GM19025 (cell line): ENCODE measurements around the gene ARMC2.
"Not testable (repeated sequence)": the region's sequence is repeated elsewhere in the genome, so short reads cannot be mapped to it uniquely, and the experiment has no call there.

Experiments used
- ATAC-seq: cut with Tn5 transposase; IDR thresholded peaks from one replicate; pipeline ENCODE4 v1.9.1; 2021; ENCODE audit warnings: mild to moderate bottlenecking, low read depth, moderate library complexity; ENCODE audit not compliant: unreplicated experiment

The ARMC2 gene

DNA sequence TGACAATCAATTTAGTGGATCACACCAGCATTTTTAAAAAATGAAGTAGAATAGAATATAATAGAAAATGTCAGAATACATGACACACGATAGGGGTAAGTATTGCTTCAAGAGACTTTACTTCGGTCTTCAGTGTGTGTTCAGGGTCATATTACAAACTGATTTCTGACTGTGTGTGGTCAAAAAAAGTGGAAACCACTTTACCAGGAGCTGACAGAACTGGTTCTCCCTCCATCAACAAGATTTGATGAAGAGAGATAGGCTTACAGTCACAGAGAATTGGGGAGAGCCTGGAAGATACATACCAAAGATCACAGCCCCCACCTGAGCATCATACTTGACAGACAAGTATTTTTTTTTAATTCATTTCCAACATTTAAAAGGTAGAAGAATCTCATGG, 21.7 kb downstream of the ARMC2 start:
- no peak for ATAC-seq

DNA sequence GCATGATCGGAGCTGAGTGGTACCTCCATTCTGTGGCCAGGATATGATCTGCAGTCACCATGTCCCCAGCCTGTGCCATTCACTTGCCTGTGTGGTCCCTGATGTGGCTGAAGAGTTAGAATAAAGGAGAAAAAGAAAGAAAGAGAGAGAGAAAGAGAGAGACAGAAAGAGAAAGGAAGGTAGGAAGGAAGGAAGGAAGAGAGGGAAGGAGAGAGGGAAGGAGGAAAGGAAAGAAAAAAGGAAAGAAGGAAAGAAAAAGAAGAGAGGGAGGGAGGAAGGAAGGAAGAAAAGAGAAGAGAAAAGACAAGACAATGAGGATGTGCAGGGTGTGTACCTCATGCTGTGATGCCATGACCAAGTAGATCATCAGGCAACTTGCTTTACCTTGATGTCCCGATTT, 22.1 kb downstream of the ARMC2 start:
- ATAC-seq: no peak

DNA sequence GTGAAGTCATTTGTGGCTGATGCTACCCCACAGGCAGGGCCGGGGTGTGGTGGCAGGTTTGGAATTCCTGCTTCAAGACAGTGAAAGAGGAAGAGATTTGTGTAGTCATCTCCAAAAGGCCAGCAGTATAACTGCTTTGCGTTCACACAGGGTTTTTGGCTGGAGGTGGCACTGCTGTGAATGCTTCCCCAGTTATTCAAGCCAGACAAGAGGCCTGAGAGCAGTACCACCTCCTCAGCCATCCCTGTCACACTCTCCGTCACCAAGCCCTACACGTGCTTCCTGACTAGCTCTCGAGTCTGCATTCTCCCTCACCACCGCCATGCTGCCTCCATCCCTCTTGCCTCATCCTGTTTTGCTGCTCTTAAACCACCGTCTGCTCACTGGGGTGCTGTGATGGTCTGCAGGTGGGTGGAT, 23.9 kb downstream of the ARMC2 start:
- no peak for ATAC-seq

DNA sequence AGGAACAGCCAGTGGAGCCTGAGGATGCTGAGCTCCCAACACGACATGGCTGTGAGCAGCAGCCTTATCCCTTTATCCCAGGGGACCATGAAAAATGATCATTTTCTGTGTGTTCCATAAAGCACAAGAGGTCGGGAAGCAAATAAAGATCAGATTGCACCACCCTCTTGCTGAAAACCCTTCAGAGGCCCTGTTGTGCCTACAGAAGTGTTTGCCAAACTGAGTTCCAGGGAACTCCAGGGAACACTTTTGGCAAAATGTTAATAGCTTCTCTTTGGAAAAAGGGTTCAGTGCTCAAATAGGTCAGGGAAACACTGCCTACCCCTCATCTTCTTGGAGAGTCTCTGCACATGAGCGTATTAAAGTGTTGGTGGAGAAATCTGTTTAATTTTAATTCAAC, 24.4 kb downstream of the ARMC2 start:
- no peak for ATAC-seq

DNA sequence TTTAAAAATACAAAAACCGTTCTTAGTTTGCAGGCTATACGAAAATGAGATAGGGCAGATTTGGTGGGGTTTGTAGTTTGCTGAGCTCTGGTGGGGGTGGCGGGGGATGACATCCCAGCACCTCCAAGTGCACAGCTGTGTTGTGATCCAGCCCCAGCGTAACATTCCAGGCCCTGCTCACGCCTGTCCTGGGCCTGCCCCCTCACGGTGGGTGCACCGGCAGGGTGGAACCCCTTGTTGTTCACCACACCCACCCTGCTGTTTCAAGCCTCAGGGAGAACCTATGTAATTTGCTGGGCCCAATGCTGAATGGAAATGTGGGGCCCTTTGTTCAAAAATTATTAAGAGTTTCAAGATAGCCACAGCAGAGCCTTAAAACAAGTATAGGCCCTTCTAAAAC, 25.0 kb downstream of the ARMC2 start:
- no peak for ATAC-seq

DNA sequence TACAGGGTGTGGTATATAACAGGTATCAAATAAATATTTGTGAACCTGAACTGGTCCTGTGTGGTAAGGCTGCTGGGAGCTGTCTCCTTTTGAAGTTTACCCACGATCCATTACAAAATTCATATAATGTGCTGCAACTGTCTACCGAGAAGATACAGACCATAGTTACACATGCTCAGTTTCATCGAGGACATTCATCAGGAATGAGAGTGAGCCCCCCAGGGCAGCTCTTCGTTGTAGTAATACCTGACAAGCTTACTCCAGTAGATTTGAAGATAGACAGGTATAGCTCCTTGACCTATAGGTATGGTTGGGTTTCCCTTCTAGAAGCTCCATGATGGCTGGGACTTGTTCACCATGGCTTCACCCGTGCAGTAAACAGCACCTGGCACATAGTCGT, 25.7 kb downstream of the ARMC2 start:
- ATAC-seq: no peak

DNA sequence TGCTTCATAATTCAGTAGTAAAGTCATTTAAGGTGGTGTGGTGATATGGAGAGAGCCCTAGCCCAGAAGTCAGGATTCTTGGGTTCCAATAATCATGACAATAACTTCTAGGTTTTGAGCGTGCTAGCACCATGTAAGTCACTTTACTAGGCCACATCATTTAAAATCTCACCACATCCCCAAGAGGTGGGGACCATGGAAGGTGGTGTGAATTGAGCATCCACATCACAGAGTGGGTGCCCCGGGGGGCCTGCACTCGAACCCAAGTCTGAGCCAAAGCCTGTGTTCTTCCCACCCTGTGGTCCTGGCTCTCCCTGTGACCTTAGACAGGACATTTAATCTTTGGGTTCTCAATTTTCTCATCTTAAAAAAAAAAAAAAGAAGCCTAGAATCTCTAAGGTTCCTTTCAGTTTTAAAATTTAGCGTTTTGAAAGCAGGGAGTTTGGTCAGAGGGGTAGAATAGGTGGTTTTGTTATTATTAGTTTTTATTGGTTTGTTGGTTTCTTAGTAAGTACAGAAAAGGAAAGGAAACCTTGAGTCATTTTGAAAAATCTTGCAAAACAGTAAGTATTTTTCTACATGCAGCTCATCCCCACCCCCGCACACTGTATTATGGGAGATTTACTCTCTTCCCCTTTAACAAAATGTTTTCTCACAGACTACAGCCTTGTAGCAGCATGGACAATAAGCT, 26.4 kb downstream of the ARMC2 start:
- peak; percentile 94 for ATAC-seq

DNA sequence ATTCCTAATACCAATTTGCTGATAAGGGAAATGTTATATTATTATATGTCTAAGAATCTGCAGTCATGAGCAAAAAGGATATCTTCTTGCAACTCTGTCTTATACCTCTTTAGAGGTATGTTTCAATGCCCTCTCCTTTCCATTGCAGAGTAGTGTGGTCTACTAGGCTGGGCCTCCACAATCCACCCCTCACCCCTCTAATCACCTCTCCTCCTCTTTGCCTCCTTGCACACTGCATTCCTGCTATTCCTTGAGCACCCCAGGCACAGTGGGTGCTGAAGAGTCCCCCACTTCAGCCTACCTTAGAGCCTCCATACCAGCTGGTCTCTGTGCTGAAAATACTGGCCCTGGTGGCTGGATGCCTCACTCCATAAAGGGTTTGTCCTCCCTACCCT, 26.9 kb downstream of the ARMC2 start:
- ATAC-seq: peak; percentile 19

DNA sequence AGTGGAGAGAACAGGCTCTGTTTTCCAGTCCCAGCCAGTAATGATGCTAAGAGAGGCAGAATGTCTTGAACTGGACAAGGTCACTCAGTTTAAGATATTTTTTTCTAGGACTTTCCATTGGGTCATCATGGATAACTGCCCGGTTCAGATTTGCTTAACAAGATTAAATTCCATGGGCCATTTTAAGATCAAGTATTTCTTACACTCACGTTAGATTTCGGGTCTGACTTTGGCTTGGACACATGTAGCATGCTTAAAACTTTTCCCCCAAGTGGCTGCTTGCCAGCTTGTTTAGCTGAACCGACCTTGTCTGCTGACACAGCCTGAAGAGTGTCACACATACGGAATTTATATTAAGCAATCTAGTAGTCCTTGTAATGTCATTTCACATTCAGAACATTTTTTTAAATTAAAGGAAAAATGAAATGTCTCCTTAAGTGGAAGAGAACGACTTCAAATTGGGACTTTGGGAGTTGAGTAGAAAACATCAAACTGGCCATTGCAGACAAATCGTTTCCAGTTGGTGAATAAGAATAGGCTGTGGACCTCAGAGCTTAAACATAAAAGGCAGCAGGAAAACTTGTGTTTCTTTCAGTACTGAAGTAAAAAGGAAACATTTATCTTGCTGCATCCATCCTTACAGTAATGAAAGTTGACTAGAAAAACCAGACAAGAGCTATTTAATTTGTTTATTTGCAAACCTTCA, 29.0 kb downstream of the ARMC2 start:
- no peak for ATAC-seq

DNA sequence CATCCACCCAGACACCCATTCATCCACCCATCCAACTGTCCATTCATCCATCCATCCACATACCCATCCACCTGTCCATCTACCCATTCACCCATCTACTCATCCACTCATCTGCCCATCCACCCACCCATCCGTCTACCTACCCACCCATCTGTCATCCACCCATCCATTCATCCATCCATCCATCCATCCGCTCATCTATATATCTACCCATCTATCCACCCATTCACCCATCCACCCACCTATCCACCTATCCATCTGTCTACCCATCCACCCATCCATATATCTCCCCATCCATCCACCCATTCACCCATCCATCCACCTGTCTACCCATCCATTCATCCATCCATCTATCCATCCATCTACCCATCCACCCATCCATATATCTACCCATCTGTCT, 30.7 kb downstream of the ARMC2 start:
- ATAC-seq: no peak

DNA sequence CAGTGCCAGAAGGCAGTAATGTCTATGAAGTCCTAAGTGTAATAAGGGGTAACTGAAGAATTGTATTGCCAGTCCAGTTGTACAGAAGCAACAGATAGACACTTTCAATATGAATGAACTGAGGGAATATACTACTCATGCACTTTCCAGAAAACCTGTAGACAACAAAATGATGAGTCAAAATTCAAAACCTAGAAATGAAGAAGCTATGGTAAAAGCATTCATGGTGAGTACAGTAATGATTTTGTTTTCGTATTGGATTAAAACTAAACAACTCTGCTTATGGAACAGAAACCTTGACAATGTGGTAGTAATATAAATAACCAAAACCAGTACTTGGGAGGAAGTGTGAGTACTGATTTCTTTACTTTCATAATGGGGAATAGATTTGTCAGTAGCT, 35.0 kb downstream of the ARMC2 start:
- peak; percentile 82 for ATAC-seq

DNA sequence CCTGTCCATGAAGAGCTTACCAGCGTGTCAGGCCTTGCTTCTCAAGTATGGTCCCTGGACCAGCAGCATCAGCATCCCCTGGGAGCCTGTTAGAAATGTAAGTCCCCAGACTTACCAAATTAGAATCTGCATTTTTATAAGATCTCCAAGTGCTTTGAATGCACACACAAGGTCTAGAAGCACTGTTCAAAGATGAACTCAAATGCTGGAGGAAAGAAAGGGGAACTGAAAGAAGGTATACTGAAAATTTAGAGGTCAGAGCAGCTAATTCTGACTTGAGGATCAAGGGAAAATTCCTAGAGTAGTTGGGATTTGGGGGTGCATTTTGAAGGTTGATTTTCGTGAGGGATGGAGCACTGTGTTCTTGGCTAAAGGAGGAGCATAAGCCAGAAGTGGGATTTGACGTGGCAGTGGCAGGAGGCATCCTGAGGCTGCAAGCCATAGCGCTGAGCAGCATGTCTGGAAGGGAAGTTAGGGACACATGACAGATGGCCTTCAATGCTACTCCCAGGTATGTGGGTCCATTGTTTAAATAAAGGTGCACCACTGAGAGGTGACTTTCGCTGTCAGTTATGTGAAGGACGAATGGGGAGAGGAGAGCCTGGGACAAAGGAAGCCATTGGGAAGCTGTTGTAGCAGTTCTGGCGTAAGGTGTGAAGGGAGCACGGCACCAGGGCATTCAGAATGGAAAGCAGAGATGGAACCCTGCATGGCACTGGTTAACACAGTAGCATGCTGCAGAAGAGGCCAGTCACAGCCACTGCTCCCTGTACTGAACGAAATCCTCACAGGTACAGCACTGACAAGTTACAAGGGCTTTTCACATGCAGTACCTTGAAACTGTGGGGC, 36.2 kb downstream of the ARMC2 start:
- no peak for ATAC-seq

DNA sequence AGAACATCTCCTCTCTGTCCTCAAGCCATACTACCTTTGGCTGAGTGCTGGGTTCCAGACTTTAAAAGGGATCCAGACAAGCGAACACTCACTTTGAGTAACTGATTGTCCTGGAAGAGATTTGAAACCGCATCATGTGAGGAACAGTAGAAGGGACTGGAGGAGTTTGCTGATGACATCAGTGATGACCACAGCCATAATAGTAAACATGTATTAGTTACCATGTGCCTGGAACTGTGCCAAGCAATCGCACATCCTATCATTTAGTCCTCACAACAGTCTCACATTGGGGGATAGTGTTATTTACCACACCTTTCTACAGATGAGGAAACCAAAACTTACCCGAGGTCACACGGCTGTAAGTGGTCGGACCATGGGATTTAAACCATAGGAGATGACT, 39.8 kb downstream of the ARMC2 start:
- no peak for ATAC-seq

DNA sequence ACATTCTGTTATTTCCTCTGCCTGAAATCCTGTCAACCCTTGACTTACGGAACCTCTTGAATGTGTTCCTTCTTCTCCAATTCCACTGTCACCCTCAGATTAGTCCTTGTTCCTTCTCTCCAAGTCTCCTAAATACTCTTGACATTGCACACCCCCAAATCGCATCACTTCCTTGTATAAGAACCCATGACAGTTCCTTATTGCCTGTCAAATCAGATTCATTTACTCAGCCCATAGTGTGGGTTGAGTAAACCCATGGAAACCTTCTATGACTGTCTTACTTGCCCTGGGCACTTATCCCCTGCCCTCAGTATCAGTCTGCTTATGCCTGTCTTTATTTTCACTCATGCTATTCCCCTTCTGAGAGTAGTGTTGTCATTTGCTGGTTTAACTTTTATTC, 40.5 kb downstream of the ARMC2 start:
- ATAC-seq: no peak

DNA sequence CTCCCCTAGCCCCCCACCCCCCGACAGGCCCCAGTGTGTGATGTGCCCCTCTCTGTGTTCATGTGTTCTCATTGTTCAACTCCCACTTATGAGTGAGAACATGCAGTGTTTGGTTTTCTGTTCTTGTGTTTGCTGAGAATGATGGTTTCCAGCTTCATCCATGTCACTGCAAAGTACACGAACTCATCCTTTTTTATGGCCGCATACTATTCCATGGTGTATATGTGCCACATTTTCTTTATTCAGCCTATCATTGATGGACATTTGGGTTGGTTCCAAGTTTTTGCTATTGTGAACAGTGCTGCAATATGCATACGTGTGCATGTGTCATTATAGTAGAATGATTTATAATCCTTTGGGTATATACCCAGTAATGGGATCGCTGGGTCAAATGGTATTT, 42.7 kb downstream of the ARMC2 start:
- ATAC-seq: not testable (repeated sequence)

DNA sequence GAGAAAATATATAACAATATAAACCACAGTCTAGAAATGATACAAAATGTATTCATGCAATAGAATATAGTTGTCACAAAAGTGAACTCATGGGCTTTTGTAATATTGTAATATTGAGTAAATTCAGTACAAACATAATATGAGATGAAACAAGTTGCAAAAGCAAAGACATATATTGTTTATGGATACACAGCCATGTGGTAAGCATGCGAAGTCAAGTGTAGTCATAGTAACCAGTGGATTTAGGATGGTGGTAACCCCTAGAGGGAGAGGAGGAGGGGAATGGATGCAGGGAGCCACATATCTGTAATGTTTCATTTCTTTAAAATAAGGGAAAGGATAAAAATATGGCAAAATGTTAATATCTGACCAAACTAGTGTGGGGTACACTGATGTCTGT, 47.3 kb downstream of the ARMC2 start:
- ATAC-seq: no peak

DNA sequence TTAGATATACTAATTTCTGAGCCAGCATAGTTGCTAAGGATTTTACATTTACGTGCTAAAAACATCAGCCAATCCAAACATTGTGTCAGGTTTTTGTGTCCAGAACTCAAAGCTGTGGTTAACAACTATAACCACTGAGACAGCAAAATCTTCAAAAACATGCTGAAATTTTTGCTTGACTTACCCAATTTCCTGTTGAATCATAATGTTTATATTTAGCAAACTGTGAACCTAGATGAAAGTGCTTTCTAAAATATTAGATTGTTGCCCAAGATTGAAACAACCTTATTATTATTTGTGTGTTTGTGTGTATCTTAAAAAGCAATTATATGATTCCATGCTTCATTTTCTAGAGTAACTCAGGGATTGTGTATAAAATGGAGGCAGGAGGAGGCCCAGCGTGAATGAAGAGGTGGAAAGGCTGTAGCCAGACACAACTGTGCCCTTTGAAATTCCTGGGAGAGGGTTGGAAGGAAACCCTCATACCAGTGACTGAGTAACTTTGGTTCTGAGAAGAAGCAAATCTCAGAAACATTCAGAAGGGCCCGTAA, 48.0 kb downstream of the ARMC2 start:
- no peak for ATAC-seq

DNA sequence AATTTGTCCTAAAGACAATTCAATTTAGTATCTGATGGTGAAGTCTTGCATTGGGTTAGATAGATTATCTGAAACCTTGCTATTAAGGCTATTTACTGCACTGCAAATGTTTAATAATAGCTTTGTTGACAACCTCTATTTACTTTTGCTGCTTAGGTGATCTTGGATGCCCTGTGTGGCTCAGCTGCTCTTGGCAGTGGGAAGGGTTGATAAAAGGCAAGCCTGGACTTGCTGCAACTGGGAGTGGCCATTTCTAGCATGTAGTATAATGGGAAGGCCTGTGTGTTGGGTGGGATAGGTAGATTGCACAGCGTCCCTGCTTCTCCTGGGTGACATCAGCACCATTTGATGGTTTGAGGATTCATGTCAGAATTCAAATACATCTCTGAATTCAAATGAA, 49.1 kb downstream of the ARMC2 start:
- no peak for ATAC-seq

DNA sequence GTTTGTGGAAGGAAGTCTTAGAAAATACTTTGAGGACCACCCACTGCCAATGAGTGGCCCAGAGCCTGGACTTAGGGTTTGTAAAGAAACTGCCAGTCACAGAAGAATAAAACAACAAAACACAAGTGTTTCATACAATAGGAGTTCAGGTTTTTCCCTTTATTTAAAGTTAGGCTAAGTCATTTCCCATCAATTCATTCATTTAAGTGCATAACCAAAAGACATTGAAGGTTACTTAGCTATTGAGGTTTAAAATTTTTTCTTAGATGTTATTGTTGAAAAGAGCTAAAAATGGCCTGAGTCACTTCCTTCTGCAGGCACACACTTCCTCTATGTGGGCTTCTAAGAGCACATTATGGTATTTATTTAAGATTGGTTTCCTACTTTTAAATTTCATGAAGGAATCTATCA, 54.2 kb downstream of the ARMC2 start:
- no peak for ATAC-seq

DNA sequence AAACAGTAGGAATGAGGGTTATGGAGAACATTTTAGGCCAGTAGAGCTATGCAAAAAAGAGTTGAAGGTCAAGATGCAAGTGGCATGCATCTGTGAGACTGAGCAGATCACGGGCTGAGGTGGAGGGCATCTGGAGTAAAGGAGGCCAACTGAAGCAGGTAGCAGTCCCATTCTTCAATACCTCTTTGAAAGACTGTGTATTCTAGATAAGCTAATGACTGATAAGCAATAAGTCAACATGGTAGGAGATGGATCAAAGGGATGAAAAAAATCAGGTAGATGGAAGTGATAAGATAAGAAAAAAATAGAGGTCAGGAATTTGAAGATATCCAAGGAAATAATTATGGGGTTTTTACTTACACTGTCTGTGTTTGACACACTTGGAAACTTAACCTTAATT, 55.6 kb downstream of the ARMC2 start:
- ATAC-seq: no peak

DNA sequence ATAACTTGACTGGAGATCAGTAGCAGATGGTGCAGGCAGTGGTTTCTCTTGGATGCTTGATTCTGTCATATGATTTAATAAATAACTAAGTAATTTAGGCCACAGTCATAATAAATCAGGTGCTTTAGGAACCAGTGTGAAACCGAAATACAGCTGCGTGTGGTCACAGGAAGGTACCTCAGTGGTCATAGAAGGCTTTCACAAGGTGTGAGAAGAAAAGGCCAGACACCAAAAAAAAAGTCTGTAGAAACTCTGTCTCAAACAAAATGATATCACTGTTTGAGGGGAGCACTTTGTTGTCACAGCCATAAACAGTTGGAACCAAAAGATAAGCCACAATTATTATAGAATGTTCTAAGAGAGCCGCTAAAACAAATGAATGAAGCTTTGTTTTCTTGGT, 56.5 kb downstream of the ARMC2 start:
- ATAC-seq: peak; percentile 99
